Measurements from ENCODE around the gene CDHR2. TPM values are rescaled to one million over a fixed set of nuclear protein-coding genes. Genes with fewer than 3 reads are reported as not detected.

The CDHR2 gene
- total RNA-seq, 1 experiment from 2014 or later, result 7.8 TPM

DNA sequence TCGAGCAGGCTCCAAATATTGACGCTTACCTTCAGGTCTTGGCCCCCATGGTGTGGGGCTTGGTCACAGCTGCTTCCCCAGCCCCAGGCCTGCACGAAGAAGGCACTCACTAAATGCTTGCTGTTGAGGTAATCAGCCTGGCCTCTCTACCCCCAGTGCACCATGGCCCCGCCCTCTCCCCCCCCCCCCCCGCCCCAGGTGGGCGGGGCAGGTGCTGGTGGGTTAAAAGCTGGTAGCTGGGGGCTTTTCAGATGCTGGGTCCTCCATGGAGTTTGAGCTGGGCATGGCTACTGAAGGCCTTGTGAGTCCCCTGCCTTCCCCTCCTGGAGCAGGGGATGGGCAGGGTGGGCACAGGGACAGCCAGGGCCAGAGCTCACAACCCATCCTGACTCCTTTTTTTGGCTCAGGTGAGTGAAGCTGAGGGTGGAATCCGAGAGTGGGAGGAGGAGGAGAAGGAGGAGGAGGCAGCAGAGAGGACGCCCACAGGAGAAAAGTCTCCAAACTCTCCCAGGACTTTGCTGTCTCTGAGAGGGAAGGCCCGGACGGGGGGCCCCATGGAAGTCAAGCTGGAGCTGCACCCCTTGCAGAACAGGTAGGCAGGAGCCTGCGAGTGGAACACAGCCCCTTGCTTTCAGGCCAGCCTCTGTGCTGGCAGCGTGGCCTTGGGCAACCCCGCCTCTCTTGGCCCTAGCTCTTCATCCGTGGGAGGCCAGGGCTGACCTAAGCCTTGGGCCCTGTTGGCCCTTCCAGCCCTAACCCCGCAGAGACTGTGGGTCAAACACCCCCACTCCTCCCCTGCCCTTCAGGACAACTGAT, 93.7 kb downstream of the CDHR2 start:
- H3K36me3 Mint-ChIP-seq (ENCODE audit: insufficient read depth, unreplicated experiment), result peaks cover 17% of the 10 kb centered on the region
- no peaks in the 10 kb centered on the region for H3K4me1 Mint-ChIP-seq (ENCODE audit: low read depth, unreplicated experiment)
- no peaks in the 10 kb centered on the region for H3K9me3 Mint-ChIP-seq (ENCODE audit: low read depth, unreplicated experiment)
- intact Hi-C loops (cut with micrococcal nuclease; ENCODE audit: unreplicated experiment), result no loop called here
- no peak overlapping the region for H3K4me3 Mint-ChIP-seq (ENCODE audit: low read depth, unreplicated experiment)
- CTCF ChIA-PET, result interaction anchor here (0.6 kb wide), 1 partner anchor 8 kb away, joined by 4 read pairs; no protein-coding TSS in a partner anchor
- H3K27ac Mint-ChIP-seq (ENCODE audit: unreplicated experiment), result no peak overlapping the region
- H3K27me3 Mint-ChIP-seq (ENCODE audit: unreplicated experiment), result peaks cover 12% of the 10 kb centered on the region
- no peak for DNase-seq
- BruUV-seq (replicated peaks), result no TSS peak
- TF ChIP-seq, protein P1, sequence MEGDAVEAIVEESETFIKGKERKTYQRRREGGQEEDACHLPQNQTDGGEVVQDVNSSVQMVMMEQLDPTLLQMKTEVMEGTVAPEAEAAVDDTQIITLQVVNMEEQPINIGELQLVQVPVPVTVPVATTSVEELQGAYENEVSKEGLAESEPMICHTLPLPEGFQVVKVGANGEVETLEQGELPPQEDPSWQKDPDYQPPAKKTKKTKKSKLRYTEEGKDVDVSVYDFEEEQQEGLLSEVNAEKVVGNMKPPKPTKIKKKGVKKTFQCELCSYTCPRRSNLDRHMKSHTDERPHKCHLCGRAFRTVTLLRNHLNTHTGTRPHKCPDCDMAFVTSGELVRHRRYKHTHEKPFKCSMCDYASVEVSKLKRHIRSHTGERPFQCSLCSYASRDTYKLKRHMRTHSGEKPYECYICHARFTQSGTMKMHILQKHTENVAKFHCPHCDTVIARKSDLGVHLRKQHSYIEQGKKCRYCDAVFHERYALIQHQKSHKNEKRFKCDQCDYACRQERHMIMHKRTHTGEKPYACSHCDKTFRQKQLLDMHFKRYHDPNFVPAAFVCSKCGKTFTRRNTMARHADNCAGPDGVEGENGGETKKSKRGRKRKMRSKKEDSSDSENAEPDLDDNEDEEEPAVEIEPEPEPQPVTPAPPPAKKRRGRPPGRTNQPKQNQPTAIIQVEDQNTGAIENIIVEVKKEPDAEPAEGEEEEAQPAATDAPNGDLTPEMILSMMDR (IDR thresholded peaks at IDR 0.05; ENCODE audit: unreplicated experiment), result no peak

DNA sequence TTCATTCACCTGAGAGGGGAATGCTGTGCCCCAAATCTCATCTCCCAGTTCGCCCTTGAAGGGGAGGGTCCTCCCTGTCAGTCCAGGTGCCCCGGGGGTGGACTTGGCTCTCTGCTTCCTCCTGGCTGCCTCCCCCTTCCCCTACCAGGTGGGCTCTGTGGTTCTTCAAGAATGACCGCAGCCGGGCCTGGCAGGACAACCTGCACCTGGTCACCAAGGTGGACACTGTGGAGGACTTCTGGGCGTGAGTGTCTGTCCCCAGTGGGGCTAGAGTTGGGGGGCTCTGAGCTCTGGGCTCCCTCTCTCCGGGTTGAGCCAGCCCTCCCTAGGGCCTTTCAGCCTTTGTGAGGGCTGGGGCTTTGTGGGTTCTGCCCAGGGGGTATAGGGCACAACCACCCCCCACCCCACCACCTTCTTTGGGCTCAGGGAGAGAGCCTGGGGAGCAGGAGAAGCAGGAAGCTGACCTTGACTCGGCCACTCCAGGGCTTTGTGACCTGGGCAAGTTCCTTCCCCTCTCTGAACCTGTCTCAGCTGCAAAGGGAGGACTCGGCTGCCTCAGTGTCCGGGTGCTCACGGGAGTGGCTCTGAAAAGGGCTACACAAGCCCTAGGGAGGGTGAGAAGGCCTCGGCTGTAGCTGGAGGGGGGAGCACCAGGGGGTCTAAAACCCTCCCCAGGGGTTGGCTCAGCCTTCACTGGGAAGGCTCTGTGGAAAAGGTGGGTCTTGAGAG, 94.5 kb downstream of the CDHR2 start:
- TF ChIP-seq, protein P1 (IDR thresholded peaks at IDR 0.05; ENCODE audit: unreplicated experiment), result no peak
- Mint-ChIP-seq H3K27me3 (ENCODE audit: unreplicated experiment) (peaks cover 4% of the 10 kb centered on the region), H3K9me3 (ENCODE audit: low read depth, unreplicated experiment) (no peaks in the 10 kb centered on the region), H3K4me1 (ENCODE audit: low read depth, unreplicated experiment) (peaks cover 4% of the 10 kb centered on the region), H3K27ac (ENCODE audit: unreplicated experiment) (no peak overlapping the region), H3K36me3 (ENCODE audit: insufficient read depth, unreplicated experiment) (peaks cover 24% of the 10 kb centered on the region), H3K4me3 (ENCODE audit: low read depth, unreplicated experiment) (no peak overlapping the region)
- CTCF ChIA-PET, result no interaction called here
- BruUV-seq (replicated peaks), result no TSS peak
- intact Hi-C loops (cut with micrococcal nuclease; ENCODE audit: unreplicated experiment), result no loop called here
- DNase-seq, result no peak

DNA sequence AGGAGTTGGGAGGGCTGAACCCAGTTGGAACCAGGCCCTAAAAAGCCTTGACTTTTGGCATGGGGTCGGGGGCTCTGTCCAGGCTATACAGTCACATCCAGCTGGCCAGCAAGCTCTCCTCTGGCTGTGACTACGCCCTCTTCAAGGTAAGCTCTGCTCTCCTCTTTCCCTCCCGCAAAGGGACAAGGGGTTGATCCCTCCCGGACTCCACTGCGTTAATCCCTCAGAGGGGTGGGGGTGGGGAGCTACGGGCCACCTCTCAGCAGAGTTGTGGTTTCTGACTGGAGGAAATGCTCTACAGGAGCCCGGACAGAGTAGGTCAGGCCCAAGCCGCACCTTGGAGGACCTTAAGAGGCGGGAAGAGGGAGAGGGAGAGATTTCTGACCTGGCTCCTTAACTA, 95.2 kb downstream of the CDHR2 start:
- TF ChIP-seq, protein P1 (IDR thresholded peaks at IDR 0.05; ENCODE audit: unreplicated experiment), result no peak
- BruUV-seq (replicated peaks), result no TSS peak
- peaks cover 28% of the 10 kb centered on the region for H3K36me3 Mint-ChIP-seq (ENCODE audit: insufficient read depth, unreplicated experiment)
- H3K4me3 Mint-ChIP-seq (ENCODE audit: low read depth, unreplicated experiment), result no peak overlapping the region
- intact Hi-C loops (cut with micrococcal nuclease; ENCODE audit: unreplicated experiment), result no loop called here
- H3K4me1 Mint-ChIP-seq (ENCODE audit: low read depth, unreplicated experiment), result peaks cover 9% of the 10 kb centered on the region
- DNase-seq, result no peak
- H3K27me3 Mint-ChIP-seq (ENCODE audit: unreplicated experiment), result no peaks in the 10 kb centered on the region
- H3K9me3 Mint-ChIP-seq (ENCODE audit: low read depth, unreplicated experiment), result no peaks in the 10 kb centered on the region
- CTCF ChIA-PET, result no interaction called here
- H3K27ac Mint-ChIP-seq (ENCODE audit: unreplicated experiment), result no peak overlapping the region

DNA sequence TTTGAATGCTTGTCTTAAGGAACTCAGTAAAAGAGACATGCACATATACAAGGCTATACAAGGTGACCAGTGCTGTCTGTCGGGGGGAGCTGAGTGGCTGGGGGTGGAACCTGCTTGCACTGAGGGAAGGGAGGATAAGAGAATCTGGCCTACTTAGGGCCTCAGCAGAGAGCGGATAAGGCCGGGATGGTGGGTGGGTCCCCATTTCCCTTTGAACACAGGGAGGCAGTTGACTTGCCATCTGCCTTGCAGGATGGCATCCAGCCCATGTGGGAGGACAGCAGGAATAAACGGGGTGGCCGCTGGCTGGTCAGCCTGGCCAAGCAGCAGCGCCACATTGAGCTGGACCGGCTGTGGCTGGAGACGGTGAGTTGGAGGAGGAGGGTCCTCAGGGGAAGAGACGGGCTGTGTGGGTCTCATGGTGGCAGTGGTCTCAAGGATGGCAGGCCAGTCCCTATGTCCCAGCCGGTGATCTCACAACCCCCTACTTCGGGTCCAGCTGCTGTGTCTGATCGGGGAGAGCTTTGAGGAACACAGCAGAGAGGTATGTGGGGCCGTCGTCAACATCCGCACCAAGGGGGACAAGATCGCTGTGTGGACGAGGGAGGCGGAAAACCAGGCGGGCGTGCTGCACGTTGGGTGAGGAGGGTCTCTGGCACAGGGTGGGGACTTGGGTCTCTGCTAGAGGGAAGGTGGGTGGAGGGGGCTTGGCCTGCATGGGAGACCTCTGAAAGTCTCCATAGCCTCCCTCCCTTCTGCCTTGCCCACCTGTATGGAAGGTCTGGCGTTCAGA, 95.9 kb downstream of the CDHR2 start:
- Mint-ChIP-seq H3K4me1 (ENCODE audit: low read depth, unreplicated experiment) (peaks cover 11% of the 10 kb centered on the region), H3K9me3 (ENCODE audit: low read depth, unreplicated experiment) (no peaks in the 10 kb centered on the region), H3K4me3 (ENCODE audit: low read depth, unreplicated experiment) (no peak overlapping the region), H3K27ac (ENCODE audit: unreplicated experiment) (no peak overlapping the region), H3K36me3 (ENCODE audit: insufficient read depth, unreplicated experiment) (peaks cover 28% of the 10 kb centered on the region), H3K27me3 (ENCODE audit: unreplicated experiment) (no peaks in the 10 kb centered on the region)
- BruUV-seq (replicated peaks), result no TSS peak
- TF ChIP-seq, protein P1 (IDR thresholded peaks at IDR 0.05; ENCODE audit: unreplicated experiment), result no peak
- intact Hi-C loops (cut with micrococcal nuclease; ENCODE audit: unreplicated experiment), result no loop called here
- DNase-seq, result no peak
- CTCF ChIA-PET, result no interaction called here
